ENCODE results near the gene CTDNEP1.
A peak's percentile ranks its signal among the peaks of the same experiment; 100 is the strongest.

CTDNEP1 gene

GRCh38 chr17:7260651-7261378 is 9.3 kb upstream of the CTDNEP1 start:
- peaks cover 29% of the 10 kb centered on the region for H3K36me3 ChIP-seq (ENCODE audit: control insufficient read depth, low read length)
- H4K20me1 ChIP-seq (ENCODE audit: control insufficient read depth, insufficient read depth, low read depth, low read length), result no peaks in the 10 kb centered on the region
- peaks cover 32% of the 10 kb centered on the region for H3K27me3 ChIP-seq (ENCODE audit: control insufficient read depth, low read length)
- TF ChIP-seq CTCF (IDR thresholded peaks at IDR 0.05; ENCODE audit: low read depth, low read length, poor library complexity, severe bottlenecking) (no peak), EZH2phosphoT487 (IDR thresholded peaks at IDR 0.05; ENCODE audit: borderline replicate concordance, low read length) (no peak)
- H3K4me3 ChIP-seq (ENCODE audit: low read length), result peak overlapping the region; percentile 22; the same call in 1 of the 2 replicates
- H3K79me2 ChIP-seq (ENCODE audit: control insufficient read depth, low read length), result no peaks in the 10 kb centered on the region
- peaks cover 31% of the 10 kb centered on the region for H3K4me1 ChIP-seq (ENCODE audit: control insufficient read depth, low read length)
- H3K4me2 ChIP-seq (ENCODE audit: low read length), result peak overlapping the region; percentile 45
- no peaks in the 10 kb centered on the region for H3K9me2 ChIP-seq (replicated peaks; ENCODE audit: control insufficient read depth, low read length)
- H3F3A ChIP-seq (ENCODE audit: control insufficient read depth, insufficient read depth), result peaks cover 6% of the 10 kb centered on the region; the same call in 1 of the 2 replicates
- H3K27ac ChIP-seq (ENCODE audit: low read depth, low read length), result no peak overlapping the region
- H3K9me3 ChIP-seq (ENCODE audit: control insufficient read depth, insufficient read depth, low read length), result no peaks in the 10 kb centered on the region

- Histone ChIP-seq H3K9me2 (replicated peaks; ENCODE audit: control insufficient read depth, low read length) (no peaks in the 10 kb centered on the region), H3F3A (ENCODE audit: control insufficient read depth, insufficient read depth) (peaks cover 6% of the 10 kb centered on the region; the same call in 1 of the 2 replicates), H3K4me2 (ENCODE audit: low read length) (no peak overlapping the region), H4K20me1 (ENCODE audit: control insufficient read depth, insufficient read depth, low read depth, low read length) (no peaks in the 10 kb centered on the region), H3K27me3 (ENCODE audit: control insufficient read depth, low read length) (peaks cover 32% of the 10 kb centered on the region), H3K36me3 (ENCODE audit: control insufficient read depth, low read length) (peaks cover 32% of the 10 kb centered on the region), H3K27ac (ENCODE audit: low read depth, low read length) (no peak overlapping the region), H3K9me3 (ENCODE audit: control insufficient read depth, insufficient read depth, low read length) (no peaks in the 10 kb centered on the region), H3K4me1 (ENCODE audit: control insufficient read depth, low read length) (peaks cover 31% of the 10 kb centered on the region), H3K79me2 (ENCODE audit: control insufficient read depth, low read length) (no peaks in the 10 kb centered on the region), H3K4me3 (ENCODE audit: low read length) (no peak overlapping the region)
- TF ChIP-seq CTCF (IDR thresholded peaks at IDR 0.05; ENCODE audit: low read depth, low read length, poor library complexity, severe bottlenecking) (no peak), EZH2phosphoT487 (IDR thresholded peaks at IDR 0.05; ENCODE audit: borderline replicate concordance, low read length) (no peak)
These were observed 8.6 kb upstream of the CTDNEP1 start for GRCh38 chr17:7260151-7260550.

GRCh38 chr17:7259555-7259889 is 8.0 kb upstream of the CTDNEP1 start:
- H4K20me1 ChIP-seq (ENCODE audit: control insufficient read depth, insufficient read depth, low read depth, low read length), result no peaks in the 10 kb centered on the region
- no peaks in the 10 kb centered on the region for H3K9me3 ChIP-seq (ENCODE audit: control insufficient read depth, insufficient read depth, low read length)
- no peak overlapping the region for H3K4me2 ChIP-seq (ENCODE audit: low read length)
- TF ChIP-seq CTCF (IDR thresholded peaks at IDR 0.05; ENCODE audit: low read depth, low read length, poor library complexity, severe bottlenecking), result no peak
- no peak for TF ChIP-seq EZH2phosphoT487 (IDR thresholded peaks at IDR 0.05; ENCODE audit: borderline replicate concordance, low read length)
- H3F3A ChIP-seq (ENCODE audit: control insufficient read depth, insufficient read depth), result peaks cover 6% of the 10 kb centered on the region; the same call in 1 of the 2 replicates
- no peaks in the 10 kb centered on the region for H3K9me2 ChIP-seq (replicated peaks; ENCODE audit: control insufficient read depth, low read length)
- peaks cover 32% of the 10 kb centered on the region for H3K27me3 ChIP-seq (ENCODE audit: control insufficient read depth, low read length)
- H3K36me3 ChIP-seq (ENCODE audit: control insufficient read depth, low read length), result peaks cover 38% of the 10 kb centered on the region
- no peak overlapping the region for H3K27ac ChIP-seq (ENCODE audit: low read depth, low read length)
- H3K4me3 ChIP-seq (ENCODE audit: low read length), result no peak overlapping the region
- H3K79me2 ChIP-seq (ENCODE audit: control insufficient read depth, low read length), result no peaks in the 10 kb centered on the region; the same call in 1 of the 2 replicates
- H3K4me1 ChIP-seq (ENCODE audit: control insufficient read depth, low read length), result peaks cover 31% of the 10 kb centered on the region
